GM19452 (cell line): Measurements from ENCODE around the gene FKBP10.
A peak's percentile ranks its signal among the peaks of the same experiment; 100 is the strongest.
"Not testable (repeated sequence)": the region's sequence is repeated elsewhere in the genome, so short reads cannot be mapped to it uniquely, and the experiment has no call there.

Experiments
- ATAC-seq: cut with Tn5 transposase; IDR thresholded peaks from one replicate; pipeline ENCODE4 v1.9.1; 2021; ENCODE audit not compliant: unreplicated experiment

Gene FKBP10

GRCh38 chr17:41837761-41838538, 25.1 kb downstream of the FKBP10 start, which contains the start of gene KLHL10:
Gene KLHL10 (plus strand): TSS chr17:41837825. CDS start chr17:41837933, 108 bp downstream.
- ATAC-seq = no peak

- ATAC-seq = not testable (repeated sequence)
Observed at GRCh38 chr17:41839448-41839847, 26.6 kb downstream of the FKBP10 start.

GRCh38 chr17:41840781-41841180, 28.0 kb downstream of the FKBP10 start:
- not testable (repeated sequence) for ATAC-seq

- ATAC-seq = no peak
Observed at GRCh38 chr17:41844971-41845370, 32.2 kb downstream of the FKBP10 start.

GRCh38 chr17:41848788-41849187, 36.0 kb downstream of the FKBP10 start:
- ATAC-seq = no peak

GRCh38 chr17:41849251-41849990, 36.6 kb downstream of the FKBP10 start:
- ATAC-seq = no peak

GRCh38 chr17:41851382-41851781, 38.6 kb downstream of the FKBP10 start:
- ATAC-seq = not testable (repeated sequence)

- ATAC-seq = no peak
Observed at GRCh38 chr17:41860254-41860931, 47.6 kb downstream of the FKBP10 start.

- ATAC-seq = no peak
Observed at GRCh38 chr17:41863074-41863848, 50.5 kb downstream of the FKBP10 start.

- ATAC-seq = no peak
Observed at GRCh38 chr17:41864498-41864835, 51.7 kb downstream of the FKBP10 start.

- ATAC-seq = peak; percentile 87
Observed at GRCh38 chr17:41864836-41865595, 52.2 kb downstream of the FKBP10 start, which contains the start of gene KLHL11. Gene KLHL11 (minus strand): TSS chr17:41865423. CDS start chr17:41865370, 53 bp downstream.

- no peak for ATAC-seq
Observed at GRCh38 chr17:41865596-41865893, 52.7 kb downstream of the FKBP10 start.

- no peak for ATAC-seq
Observed at GRCh38 chr17:41868568-41868967, 55.8 kb downstream of the FKBP10 start.

GRCh38 chr17:41869426-41869825, 56.6 kb downstream of the FKBP10 start:
- ATAC-seq = no peak

- no peak for ATAC-seq
Observed at GRCh38 chr17:41870097-41870496, 57.3 kb downstream of the FKBP10 start.

- ATAC-seq = no peak
Observed at GRCh38 chr17:41870627-41871026, 57.8 kb downstream of the FKBP10 start.

- ATAC-seq = no peak
Observed at GRCh38 chr17:41871789-41872188, 59.0 kb downstream of the FKBP10 start.
